Mucosa of descending colon (tissue), 3 donors: ENCODE measurements around the gene MPP7. TPM values are rescaled to one million over a fixed set of nuclear protein-coding genes. Genes with fewer than 3 reads are reported as not detected.
"Not testable (repeated sequence)": the region's sequence is repeated elsewhere in the genome, so short reads cannot be mapped to it uniquely, and the experiment has no call there.

Experiments
- ATAC-seq: fragments of 200-7000 bp; cut with Tn5 transposase; one replicate; pipeline ENCODE4 v1.9.1; 2020; ENCODE audit warnings: mild to moderate bottlenecking, moderate library complexity
- DNase-seq, 3 donors: peaks; one replicate each; pipeline ENCODE4 v3.0.0-alpha.2; 2020
- H3K36me3 ChIP-seq: fragments of 200-600 bp; one replicate; pipeline ENCODE4 v1.8.0; 2021; ENCODE audit warnings: low read depth, mild to moderate bottlenecking
- H3K4me1 ChIP-seq: fragments of 200-600 bp; one replicate; pipeline ENCODE4 v1.8.0; 2021; ENCODE audit warnings: low read depth, mild to moderate bottlenecking
- H3K4me3 ChIP-seq: fragments of 200-600 bp; one replicate; pipeline ENCODE4 v1.8.0; 2021; ENCODE audit warnings: mild to moderate bottlenecking
- H3K9me3 ChIP-seq: fragments of 200-600 bp; one replicate; pipeline ENCODE4 v1.8.0; 2021; ENCODE audit warnings: mild to moderate bottlenecking
- CTCF ChIP-seq: fragments of 200-600 bp; IDR thresholded peaks from one replicate; pipeline ENCODE4 v1.8.0; 2022; ENCODE audit warnings: antibody characterized with exemption, mild to moderate bottlenecking
- intact Hi-C, 2 donors: fragments of 100-400 bp; cut with DNase I in 1 of 2; cut with micrococcal nuclease in 1 of 2; formaldehyde crosslinking; loops; one replicate each; pipeline versions ENCODE4 v1.11.0 to v1.11.1; 2022; cut with DNase I, micrococcal nuclease
- total RNA-seq, 3 donors: library from RNA; stranded (reverse); fragmentation: NEBNext Ultra II Directional in 2 of 3; extraction: Animal tissue kit (Norgen Biotek cat#: 25700) in 2 of 3; gene quantifications; one replicate each; pipeline versions ENCODE4 v1.2.1 to v1.2.4, GENCODE V29; 2021 to 2023
- donor health status: DM: no; HTN: no; CAD: no; lungs with moderate emphysema.
- donor health status: DM: no; HTN: no; CAD: no.
- donor health status: DM: no; HTN: yes; CAD: no.

Gene MPP7
- total RNA-seq, 3 donors from 2014 or later = 32.7 to 45.8 (median 38.7) TPM

- Histone ChIP-seq H3K4me1 (peaks cover 5% of the 10 kb centered on the region), H3K4me3 (no peak overlapping the region), H3K36me3 (no peaks in the 10 kb centered on the region), H3K9me3 (no peaks in the 10 kb centered on the region)
- intact Hi-C loops = no loop called here
- ATAC-seq (peak; percentile 21), DNase-seq (peak in 1 of 3 donors; percentile 25)
- no peak for TF ChIP-seq CTCF
These were observed 23.9 kb upstream of the MPP7 start for GRCh38 chr10:28326516-28327490.

GRCh38 chr10:28320799-28321198 lies 17.9 kb upstream of the MPP7 start:
- no peaks in the 10 kb centered on the region for H3K36me3 ChIP-seq
- no peak overlapping the region for H3K4me3 ChIP-seq
- TF ChIP-seq CTCF = no peak
- intact Hi-C loops = no loop called here
- no peak for DNase-seq
- ATAC-seq = no peak
- no peaks in the 10 kb centered on the region for H3K9me3 ChIP-seq
- H3K4me1 ChIP-seq = no peaks in the 10 kb centered on the region

- DNase-seq = no peak
- H3K36me3 ChIP-seq = no peaks in the 10 kb centered on the region
- H3K4me1 ChIP-seq = no peaks in the 10 kb centered on the region
- no peaks in the 10 kb centered on the region for H3K9me3 ChIP-seq
- no peak for TF ChIP-seq CTCF
- intact Hi-C loops = no loop called here
- H3K4me3 ChIP-seq = no peak overlapping the region
- ATAC-seq = no peak
These were observed 17.2 kb upstream of the MPP7 start for GRCh38 chr10:28320090-28320489.

- H3K9me3 ChIP-seq, DNase-seq, H3K36me3 ChIP-seq, H3K4me3 ChIP-seq, H3K4me1 ChIP-seq, ATAC-seq, intact Hi-C loops: not testable (repeated sequence)
These were observed 16.2 kb upstream of the MPP7 start for GRCh38 chr10:28319061-28319460.

GRCh38 chr10:28318626-28319025 lies 15.8 kb upstream of the MPP7 start:
- no peaks in the 10 kb centered on the region for H3K4me1 ChIP-seq

More at GRCh38 chr10:28318626-28319025, 15.8 kb upstream of the MPP7 start:
- Histone ChIP-seq H3K36me3 (no peaks in the 10 kb centered on the region), H3K4me3 (no peak overlapping the region), H3K9me3 (no peaks in the 10 kb centered on the region)
- intact Hi-C loops = no loop called here
- no peak for DNase-seq
- ATAC-seq = no peak
- no peak for TF ChIP-seq CTCF
